GM18861 (cell line): ENCODE results near the gene CENPV.

Experiments
- ATAC-seq: cut with Tn5 transposase; IDR thresholded peaks from one replicate; pipeline ENCODE4 v1.9.1; 2021; ENCODE audit not compliant: unreplicated experiment

The CENPV gene

DNA sequence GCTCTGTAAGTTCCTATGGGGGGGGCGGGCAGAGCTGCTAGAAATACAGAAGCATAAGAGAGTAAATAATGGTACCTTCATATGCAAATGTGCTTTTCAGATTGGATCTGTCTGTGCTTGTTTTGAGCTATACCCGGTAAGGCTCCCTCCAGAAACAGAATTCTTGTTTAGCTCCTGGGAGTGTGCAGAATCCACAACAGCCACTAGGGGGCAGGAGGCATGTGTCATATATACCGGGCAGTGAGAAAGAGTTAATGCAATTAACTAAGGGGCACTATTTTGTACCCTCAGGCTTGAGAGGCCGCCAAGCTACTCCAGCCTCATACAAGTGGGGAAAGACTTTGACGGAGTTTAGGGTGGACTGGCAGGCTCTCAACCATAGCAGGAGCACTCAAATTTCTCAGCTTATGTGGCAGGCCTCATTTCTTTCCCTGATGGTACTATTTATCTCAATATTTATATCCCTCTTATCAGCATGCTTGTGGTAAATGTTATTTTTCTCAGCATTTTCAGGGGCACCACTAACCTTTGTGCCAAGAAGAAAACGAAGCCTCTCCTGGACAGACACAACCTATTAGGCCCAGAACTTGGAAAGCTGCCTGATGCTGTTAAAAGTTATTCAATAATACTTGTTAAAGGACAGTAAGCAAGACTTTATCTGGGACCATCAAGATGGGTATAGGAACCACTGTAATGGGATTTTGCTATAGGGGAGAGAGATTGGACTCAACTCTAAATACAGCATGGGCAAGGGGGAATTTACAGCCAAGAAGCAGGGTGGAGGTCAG is 10.7 kb upstream of the CENPV start:
- no peak for ATAC-seq

DNA sequence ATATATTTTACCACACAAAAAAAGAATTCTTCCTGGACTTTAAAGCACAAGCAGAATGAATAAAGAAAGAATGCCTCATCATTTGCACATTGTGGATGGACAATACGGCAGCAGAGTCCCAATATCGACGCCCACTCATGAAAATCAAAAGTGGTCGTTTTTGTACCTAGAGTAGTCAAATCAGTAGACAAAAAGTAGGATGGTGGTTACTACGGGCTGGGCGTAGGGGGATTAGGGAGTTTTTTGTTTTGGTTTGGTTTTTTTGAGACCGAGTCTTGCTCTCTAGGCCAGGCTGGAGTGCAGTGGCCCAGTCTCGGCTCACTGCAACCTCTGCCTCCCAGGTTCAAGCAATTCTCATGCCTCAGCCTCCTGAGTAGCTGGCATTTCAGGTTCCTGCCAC is 8.6 kb upstream of the CENPV start:
- no peak for ATAC-seq

DNA sequence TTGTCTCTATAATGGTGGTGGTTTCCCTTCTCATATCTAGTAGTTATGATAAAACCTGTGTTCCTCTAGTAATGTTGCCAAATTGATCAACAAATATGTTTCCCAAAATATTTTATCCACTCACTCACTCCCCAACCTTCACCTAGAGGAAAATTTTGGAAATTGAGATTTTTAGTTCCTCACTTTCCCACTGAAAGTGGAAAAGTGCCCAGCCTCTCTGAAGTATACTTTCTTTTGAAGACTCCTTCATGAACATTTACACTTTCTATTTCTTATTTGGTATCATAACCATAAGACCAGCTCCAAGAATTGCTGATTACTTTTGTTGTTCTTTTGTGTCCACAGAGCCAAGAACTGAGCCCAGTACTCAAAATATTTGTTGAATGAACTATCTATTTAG is 5.1 kb upstream of the CENPV start:
- ATAC-seq = no peak

DNA sequence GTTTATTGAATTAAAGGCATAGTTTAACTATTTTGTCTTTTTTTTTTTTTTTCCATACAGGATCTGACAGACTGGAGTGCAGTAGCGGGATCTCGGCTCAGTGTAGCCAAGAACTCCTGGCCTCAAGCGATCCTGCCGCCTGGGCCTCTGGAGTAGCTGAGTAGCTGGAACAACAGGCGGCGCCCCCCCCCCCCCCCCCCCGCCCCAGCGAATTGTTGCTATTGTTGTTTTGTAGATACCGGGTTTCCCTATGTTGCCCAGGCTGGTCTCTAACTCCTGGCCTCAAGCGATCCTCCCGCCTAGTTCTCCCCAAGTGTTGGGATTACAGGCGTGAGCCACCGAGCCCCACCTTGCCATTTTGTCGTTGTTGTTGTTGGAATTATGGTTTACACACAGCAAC is 1.3 kb upstream of the CENPV start:
- no peak for ATAC-seq

DNA sequence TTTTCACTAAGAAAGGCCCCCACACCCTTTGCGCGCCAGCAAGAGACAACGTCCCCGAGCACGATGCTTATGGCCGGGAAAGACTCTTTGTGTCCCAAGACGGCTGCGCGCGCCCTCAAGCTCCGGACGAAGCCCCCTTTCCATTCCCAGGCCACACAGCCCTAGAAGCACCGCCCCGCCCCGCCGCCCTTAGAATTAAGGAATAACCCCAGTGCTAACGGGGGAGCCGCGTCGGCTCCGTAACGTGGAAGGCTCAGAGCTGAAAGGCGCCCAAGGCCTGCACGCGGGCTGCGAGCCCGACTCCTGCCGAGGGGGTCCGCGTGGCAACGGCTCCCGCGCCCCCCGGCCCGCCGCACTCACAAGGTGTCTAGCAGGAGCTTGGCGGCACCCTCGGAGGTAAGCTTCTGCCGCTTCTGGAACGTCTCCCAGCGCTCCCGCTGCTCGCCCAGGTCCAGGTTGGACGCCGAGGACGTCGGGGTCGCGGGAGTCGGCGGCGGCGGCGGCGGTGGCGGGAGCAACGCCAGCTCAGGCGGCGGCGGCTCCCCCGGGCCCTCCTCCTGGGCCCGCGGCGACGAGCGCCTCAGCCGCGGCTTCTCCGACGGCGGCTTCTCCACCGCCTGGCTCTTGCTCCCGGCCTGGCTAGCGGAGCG is 477 bp downstream of the CENPV start:
- ATAC-seq = peak; percentile 39

DNA sequence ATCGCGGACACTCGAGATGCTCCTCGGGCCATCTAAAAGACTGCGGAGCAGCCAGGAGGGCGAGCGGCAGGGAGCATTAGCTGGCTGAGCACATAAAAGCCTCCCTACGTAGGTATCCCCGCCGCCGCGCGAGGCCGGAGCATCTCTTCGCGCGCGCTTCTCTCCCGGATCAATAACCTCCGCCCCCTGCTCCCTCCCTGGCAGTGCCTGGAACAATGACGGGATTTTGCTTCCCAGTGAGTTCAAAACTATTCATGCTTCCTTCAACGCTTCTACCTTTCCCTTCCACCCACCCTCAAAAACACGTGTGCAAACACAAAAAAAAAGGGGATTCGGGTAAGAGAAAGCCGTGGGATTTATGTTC is 984 bp downstream of the CENPV start:
- ATAC-seq = no peak

DNA sequence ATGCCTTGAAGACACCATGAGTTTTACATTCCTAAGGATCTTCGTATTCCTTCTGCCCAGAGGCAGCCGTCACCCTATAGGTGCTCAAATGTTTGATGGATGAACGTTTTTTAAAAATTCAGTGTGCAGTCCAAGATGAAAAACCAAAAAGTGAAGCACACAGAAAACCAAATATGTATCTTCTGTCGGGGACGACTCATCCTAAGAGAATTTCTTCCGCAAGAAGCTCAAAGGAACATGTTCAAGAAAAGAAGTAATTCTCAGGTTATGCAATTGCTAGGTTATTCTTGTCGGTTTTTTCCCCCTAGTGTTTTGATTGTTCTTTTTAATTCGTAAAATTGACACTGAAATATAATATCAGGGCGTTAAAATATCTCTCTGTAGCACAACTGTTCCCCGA is 1.4 kb downstream of the CENPV start:
- no peak for ATAC-seq

DNA sequence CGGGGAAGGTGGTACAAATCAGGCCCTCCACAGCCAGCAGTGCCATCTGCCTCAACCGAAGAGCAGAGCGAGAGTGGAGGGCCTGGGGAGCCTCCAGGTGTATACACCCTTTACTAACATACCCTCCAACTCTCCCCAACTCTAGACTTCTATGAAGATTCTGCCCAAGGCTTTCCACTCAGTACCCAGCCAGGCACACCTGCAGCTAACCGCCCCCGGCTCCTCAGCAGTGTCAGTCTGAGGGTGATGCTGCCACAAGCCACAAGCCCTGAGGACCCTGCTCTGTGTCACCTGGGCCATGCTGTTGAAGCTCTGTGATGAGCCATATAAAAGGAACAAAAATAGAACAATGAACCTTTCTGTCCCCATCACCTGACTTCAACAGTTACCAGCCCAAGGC is 3.8 kb downstream of the CENPV start:
- ATAC-seq = no peak

DNA sequence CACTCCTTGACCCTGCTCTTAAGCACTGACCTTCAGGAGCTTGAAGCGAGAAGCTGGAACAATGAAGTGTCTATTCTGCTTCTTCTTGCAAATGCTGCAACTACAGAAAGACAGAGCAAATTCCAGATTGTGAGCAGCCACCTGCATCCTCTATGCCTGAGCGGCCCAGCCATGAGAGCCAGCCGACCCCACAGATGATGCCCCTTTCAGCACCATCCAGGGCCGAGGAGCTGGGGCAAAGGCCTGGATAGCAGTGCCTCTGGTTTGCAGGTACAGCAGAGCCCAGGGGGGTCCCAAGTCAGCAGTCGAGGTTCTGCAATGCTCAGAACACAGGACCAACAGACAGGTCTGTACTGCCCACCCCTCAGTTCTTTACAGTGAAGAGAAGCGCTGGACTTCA is 4.7 kb downstream of the CENPV start:
- no peak for ATAC-seq

DNA sequence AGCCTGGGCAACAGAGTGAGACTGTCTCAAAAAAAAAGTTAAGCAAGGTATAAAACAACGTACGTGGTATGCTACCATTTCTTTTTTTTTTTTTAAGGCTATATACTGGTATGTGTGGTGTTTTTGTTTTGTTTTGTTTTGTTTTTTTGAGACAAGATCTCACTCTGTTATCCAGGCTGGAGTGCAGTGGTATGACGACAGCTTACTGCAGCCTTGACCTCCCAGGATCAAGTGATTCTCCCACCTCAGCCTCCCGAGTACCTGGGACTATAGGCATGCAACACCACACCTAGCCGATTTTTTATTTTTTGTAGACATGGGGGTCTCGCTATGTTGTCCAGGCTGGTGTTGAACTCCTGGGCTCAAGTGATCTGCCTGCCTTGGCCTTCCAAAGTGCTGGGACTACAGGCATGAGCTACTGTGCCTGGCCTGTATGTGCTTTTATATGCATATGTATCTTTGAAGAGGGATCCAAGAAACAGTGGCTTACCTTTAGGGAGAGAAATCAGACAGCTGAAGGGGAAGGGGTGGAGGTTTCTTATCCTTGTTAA is 6.5 kb downstream of the CENPV start:
- no peak for ATAC-seq

DNA sequence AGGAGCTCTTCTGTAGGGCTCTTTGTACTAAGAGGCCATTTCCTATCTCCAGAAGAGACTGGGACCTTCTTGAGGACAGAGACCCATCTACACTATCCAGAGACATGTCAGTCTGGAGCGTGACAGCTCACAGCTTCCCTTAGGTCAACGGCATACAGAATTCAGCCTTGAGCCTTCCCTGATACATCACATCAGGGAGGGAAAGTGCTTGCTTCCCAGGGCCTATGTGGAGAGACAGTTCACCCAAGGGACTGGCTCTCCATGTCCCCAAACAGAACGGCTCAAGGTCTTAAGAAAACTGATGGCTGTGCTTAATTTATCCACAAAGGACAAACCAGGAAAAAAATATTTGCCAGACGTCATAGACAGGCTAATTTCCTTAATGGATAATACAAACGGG is 7.7 kb downstream of the CENPV start:
- no peak for ATAC-seq

DNA sequence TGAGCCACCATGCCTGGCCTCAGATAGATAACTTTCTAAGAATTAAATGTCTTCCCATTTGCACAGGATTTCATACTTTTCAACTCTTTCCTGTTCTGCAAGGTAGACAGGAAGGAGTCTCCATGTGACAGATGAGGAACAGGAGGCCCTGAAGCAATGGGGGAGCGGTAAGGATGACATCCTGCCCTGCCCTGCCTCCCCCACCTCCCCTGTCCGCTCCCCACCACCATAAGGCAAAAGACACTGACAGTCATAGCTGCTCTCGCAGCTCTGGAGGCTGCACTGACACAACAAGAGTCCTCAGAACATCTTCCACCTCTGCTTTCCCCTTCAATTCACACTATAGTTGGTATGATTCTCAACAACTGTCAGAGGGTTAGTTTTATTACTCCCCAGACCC is 9.7 kb downstream of the CENPV start:
- ATAC-seq = no peak

DNA sequence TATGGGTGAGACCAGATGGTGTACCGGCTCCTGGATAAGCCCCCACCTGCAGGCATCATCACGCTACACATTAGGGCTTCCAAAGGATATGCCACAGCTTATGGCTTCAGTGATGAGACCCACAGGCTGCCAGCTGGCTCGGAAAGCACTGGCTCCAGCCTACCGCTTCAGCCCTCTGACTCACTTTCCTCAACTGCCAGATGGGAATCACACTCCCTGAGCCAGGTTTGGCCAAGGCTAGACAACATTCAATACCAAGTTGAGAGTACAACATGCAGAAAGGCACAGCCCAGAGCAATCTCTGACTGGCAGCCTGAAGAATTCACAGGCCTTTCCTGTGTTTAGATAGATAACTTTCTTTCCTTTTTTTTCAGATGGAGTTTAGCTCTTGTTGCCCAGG is 10.3 kb downstream of the CENPV start:
- ATAC-seq = no peak

DNA sequence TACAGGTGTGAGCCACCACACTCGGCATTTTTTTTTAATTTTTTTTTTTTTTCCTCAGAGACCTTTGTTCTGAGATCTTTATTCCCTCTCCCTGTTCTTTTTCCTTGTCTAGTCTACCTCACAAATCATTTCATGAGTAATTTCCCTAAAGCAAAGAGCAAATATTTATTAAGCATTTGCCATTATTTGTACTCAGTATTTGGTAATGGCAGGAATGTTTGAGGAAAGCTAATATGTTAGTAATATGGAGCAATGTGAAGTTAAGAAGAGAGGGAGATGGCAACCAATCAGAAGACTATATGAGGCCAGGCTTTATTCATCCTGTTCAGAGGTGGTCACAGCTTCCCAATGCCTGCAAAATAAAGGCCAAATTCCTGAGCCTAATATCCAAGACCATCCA is 13.3 kb downstream of the CENPV start:
- no peak for ATAC-seq

DNA sequence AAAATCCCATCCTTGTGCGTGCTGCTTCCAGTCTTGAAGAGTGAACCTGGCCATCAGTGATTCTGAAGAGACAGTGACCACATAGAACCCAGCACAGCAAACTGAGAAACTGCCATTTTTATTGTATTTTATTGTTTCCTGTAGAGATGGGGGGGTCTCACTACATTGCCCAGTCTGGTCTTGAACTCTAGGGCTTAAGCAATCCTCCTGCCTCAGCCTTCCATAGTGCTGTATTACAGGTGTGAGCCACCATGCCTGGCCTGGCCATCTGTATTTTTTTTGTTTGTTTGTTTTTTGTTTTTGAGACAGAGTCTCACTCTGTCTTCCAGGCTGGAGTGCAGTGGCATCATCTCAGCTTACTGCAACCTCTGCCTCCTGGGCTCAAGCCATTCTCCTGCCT is 13.9 kb downstream of the CENPV start:
- no peak for ATAC-seq

DNA sequence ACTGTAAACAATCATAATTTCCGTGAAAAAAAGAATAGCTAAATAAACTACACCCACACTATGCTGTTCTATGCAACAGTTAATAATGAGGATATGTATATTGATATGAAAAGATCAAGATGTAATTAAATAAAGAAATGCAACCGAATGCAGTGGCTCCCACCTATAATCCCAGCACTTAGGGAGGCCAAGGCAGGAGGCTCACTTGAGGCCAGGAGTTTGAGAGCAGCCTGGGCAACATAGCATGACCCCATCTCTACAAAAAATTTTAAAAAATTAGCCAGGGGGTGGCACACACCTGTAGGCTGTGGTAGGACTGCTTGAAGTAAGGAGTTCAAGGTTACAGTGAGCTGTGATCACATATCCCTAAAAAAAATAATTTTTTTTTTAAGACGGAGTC is 14.9 kb downstream of the CENPV start:
- no peak for ATAC-seq

DNA sequence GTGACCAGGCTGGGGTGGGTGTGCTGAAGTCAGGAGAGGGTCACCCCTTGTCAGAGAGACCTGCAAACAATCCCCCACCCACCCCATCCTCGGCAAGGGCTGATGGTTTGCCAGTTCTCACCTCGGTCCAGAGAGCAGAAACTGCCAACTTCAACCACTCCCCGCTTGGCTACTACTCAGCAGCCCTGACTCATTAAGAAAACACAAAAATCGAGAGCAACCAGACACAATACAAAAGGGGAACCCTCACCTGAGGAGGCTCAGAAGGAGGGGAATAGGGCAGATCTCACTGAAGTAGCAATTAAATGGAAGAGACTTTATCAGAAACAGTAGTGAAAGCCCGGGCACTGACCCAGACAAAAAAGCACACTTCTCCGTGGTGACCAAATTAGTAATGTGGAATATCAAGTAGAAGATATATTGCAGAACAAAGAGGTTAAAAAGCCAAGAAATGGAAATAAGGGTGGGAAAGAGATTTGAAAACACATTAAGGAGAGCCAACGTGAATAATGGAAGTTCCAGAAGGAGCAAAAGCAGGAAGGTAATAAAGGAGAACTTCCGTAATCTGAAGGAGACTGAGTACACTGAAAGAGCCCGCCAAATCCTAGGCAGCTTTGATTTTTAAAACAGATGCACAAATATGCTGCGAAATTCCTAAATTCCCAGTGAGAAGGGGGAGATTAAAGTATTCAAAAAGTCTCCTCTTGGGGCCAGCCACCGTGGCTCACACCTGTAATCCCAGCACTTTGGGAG is 23.6 kb downstream of the CENPV start:
- no peak for ATAC-seq

DNA sequence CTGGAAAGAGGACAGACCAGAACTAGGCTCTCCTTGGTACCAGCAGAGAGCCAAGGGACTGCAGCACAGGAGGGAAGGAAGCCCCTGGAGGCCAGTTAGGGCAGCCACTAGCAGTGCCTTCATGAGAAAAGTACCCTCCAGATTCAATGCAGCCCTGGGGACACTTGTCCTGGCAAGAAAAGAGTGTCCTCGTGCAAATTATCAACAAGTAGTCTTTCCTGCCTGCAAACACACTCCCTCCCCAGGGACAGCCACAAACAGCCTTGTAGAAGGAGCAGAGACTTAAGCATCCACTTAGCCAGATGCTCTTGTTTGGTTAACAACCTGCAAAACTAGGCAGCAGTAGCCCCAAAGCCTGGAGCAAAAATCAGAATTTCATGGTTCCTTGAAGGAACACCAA is 24.3 kb downstream of the CENPV start:
- no peak for ATAC-seq

DNA sequence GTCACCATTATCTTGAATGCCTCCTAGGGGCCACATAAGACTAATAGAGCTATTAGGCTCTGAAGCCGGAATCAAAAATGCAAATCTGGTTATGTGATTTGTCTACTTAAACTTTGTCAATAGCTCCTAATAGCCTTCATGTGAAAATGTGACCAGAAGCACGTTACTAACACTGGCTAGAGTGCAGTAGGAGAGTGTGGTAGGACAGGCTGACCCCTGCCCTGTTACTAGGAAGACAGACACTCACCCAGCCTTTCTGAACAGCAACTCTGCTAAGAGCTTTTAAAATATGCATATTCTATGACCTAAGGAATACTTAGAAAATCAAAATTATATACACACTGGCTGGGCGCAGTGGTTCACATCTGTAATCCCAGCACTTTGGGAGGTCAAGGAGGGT is 26.3 kb downstream of the CENPV start:
- ATAC-seq = no peak

DNA sequence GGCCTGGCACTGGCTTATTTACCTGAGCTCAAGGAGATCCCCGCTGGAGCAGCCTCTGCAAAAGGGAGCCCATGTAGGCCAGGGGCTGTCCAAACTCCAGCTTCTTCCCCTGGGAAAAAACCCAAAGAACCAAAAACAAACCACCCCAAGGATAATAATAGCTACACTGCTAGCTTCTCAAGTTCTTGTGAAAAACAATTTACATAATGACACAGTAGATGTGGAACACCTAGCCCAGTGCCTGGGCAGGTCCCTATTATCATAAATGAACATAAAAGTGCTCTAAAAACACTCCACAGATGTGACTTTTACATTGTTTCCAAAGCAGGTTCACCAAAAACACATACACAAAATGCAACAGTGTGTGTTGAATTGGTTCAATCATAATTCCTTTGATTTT is 27.3 kb downstream of the CENPV start:
- ATAC-seq = no peak

DNA sequence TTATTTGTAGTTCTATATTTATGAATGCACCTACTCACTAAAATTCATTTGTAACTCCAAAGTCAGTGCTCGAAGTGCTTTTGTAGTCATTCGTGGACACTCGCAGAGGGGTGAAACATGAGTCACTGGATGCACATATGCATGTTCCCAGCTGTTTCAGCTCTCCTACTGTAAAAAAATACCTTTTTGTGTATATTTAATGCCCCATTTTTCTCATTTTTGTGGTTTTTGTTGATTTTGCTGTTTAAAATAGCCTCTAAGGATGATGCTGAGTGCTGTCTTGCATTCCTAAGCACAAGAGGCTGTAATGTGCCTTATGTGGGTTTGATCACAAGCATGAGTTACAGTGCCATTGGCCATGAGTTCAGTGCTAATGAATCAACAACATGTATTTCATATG is 30.6 kb downstream of the CENPV start:
- ATAC-seq = no peak

DNA sequence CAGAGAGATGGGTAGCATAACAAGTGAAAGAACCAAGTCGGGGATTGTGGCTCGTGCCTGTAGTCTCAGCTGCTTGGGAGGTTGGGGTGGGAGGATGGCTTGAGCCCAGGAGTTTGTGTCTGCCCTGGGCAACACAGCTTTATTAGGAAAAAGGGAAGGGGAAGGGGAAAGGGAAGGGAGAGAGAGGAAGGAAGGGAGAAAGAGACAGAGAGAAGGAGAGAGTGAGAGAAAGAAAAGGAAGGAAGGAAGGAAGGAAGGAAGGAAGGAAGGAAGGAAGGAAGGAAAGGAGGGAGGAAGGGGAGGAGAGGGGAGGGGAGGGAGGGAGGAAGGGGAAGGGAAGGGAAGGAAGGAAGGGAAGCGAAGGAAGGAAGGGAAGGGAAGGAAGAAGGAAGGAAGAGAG is 33.3 kb downstream of the CENPV start:
- no peak for ATAC-seq
